ENCODE data around the gene RNF14.

DNA sequence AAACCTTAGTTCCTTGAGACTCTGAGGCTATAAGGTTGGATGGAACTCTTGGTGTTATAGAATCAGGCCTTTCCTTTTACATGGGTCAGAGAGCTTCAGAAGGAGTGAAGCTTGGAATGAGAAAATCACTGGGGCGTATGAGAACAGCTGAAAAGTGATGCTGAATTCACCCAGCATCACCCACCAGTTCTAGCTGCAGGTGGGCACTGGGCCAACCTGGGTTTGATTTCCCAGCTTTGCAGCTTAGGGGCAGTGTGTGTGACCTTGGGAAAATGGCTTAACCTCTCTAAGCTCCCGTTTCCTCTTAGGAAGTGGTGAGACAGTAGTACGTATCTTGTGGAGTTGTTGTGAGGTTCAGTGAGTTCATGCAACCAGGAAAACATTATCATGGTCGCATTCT, 21.6 kb upstream of the RNF14 start:
- TF ChIP-seq, protein P1, sequence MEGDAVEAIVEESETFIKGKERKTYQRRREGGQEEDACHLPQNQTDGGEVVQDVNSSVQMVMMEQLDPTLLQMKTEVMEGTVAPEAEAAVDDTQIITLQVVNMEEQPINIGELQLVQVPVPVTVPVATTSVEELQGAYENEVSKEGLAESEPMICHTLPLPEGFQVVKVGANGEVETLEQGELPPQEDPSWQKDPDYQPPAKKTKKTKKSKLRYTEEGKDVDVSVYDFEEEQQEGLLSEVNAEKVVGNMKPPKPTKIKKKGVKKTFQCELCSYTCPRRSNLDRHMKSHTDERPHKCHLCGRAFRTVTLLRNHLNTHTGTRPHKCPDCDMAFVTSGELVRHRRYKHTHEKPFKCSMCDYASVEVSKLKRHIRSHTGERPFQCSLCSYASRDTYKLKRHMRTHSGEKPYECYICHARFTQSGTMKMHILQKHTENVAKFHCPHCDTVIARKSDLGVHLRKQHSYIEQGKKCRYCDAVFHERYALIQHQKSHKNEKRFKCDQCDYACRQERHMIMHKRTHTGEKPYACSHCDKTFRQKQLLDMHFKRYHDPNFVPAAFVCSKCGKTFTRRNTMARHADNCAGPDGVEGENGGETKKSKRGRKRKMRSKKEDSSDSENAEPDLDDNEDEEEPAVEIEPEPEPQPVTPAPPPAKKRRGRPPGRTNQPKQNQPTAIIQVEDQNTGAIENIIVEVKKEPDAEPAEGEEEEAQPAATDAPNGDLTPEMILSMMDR (IDR thresholded peaks at IDR 0.05; ENCODE audit: low read depth, low read length, missing input control), result no peak
- TF ChIP-seq GABPA (IDR thresholded peaks at IDR 0.05 in 1 of 2, conservative IDR thresholded peaks at IDR 0.05 in 1 of 2) (no peak), YY1 (IDR thresholded peaks at IDR 0.05) (no peak), TAF1 (conservative IDR thresholded peaks at IDR 0.05) (no peak), JUND (IDR thresholded peaks at IDR 0.05) (no peak), RAD21 (IDR thresholded peaks at IDR 0.05) (no peak), EGR1 (IDR thresholded peaks at IDR 0.05; ENCODE audit: low read depth in 2 of 2) (no peak), NR2F2 (IDR thresholded peaks at IDR 0.05) (peak; percentile 88), SP1 (IDR thresholded peaks at IDR 0.05) (no peak)
- TF ChIP-seq, protein P2, sequence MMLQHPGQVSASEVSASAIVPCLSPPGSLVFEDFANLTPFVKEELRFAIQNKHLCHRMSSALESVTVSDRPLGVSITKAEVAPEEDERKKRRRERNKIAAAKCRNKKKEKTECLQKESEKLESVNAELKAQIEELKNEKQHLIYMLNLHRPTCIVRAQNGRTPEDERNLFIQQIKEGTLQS (IDR thresholded peaks at IDR 0.05), result no peak
- TF ChIP-seq, protein P3, sequence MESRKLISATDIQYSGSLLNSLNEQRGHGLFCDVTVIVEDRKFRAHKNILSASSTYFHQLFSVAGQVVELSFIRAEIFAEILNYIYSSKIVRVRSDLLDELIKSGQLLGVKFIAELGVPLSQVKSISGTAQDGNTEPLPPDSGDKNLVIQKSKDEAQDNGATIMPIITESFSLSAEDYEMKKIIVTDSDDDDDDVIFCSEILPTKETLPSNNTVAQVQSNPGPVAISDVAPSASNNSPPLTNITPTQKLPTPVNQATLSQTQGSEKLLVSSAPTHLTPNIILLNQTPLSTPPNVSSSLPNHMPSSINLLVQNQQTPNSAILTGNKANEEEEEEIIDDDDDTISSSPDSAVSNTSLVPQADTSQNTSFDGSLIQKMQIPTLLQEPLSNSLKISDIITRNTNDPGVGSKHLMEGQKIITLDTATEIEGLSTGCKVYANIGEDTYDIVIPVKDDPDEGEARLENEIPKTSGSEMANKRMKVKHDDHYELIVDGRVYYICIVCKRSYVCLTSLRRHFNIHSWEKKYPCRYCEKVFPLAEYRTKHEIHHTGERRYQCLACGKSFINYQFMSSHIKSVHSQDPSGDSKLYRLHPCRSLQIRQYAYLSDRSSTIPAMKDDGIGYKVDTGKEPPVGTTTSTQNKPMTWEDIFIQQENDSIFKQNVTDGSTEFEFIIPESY (IDR thresholded peaks at IDR 0.05), result no peak
- TF ChIP-seq, protein P4, sequence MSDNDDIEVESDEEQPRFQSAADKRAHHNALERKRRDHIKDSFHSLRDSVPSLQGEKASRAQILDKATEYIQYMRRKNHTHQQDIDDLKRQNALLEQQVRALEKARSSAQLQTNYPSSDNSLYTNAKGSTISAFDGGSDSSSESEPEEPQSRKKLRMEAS (IDR thresholded peaks at IDR 0.05), result no peak
- TF ChIP-seq, protein P5, sequence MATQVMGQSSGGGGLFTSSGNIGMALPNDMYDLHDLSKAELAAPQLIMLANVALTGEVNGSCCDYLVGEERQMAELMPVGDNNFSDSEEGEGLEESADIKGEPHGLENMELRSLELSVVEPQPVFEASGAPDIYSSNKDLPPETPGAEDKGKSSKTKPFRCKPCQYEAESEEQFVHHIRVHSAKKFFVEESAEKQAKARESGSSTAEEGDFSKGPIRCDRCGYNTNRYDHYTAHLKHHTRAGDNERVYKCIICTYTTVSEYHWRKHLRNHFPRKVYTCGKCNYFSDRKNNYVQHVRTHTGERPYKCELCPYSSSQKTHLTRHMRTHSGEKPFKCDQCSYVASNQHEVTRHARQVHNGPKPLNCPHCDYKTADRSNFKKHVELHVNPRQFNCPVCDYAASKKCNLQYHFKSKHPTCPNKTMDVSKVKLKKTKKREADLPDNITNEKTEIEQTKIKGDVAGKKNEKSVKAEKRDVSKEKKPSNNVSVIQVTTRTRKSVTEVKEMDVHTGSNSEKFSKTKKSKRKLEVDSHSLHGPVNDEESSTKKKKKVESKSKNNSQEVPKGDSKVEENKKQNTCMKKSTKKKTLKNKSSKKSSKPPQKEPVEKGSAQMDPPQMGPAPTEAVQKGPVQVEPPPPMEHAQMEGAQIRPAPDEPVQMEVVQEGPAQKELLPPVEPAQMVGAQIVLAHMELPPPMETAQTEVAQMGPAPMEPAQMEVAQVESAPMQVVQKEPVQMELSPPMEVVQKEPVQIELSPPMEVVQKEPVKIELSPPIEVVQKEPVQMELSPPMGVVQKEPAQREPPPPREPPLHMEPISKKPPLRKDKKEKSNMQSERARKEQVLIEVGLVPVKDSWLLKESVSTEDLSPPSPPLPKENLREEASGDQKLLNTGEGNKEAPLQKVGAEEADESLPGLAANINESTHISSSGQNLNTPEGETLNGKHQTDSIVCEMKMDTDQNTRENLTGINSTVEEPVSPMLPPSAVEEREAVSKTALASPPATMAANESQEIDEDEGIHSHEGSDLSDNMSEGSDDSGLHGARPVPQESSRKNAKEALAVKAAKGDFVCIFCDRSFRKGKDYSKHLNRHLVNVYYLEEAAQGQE (IDR thresholded peaks at IDR 0.05), result no peak

Measured in liver (tissue), 3 donors.